WTC11 (cell line): ENCODE measurements around the gene FGF14.

Experiments used
- E2F5 ChIP-seq: sonication (generic); formaldehyde crosslinking; IDR thresholded peaks from 2 replicates; pipeline ENCODE4 v1.8.1; 2022; ENCODE audit warnings: mild to moderate bottlenecking, moderate library complexity, missing genetic modification reagents
- ELF4 ChIP-seq: sonication (generic); formaldehyde crosslinking; IDR thresholded peaks from 2 replicates; pipeline ENCODE4 v1.8.1; 2022; ENCODE audit warnings: low read depth, mild to moderate bottlenecking, moderate library complexity, missing genetic modification reagents
- ESRRA ChIP-seq: sonication (generic); formaldehyde crosslinking; IDR thresholded peaks from 2 replicates; pipeline ENCODE4 v1.8.1; 2022; ENCODE audit warnings: mild to moderate bottlenecking, missing genetic modification reagents, borderline replicate concordance
- FOXP1 ChIP-seq: sonication (generic); formaldehyde crosslinking; IDR thresholded peaks from 2 replicates; pipeline ENCODE4 v1.8.0; 2022; ENCODE audit warnings: missing genetic modification reagents, mild to moderate bottlenecking, moderate library complexity, borderline replicate concordance
- IRF2 ChIP-seq: sonication (generic); formaldehyde crosslinking; IDR thresholded peaks from 2 replicates; pipeline ENCODE4 v1.8.0; 2022; ENCODE audit warnings: low read depth, missing genetic modification reagents, borderline replicate concordance
- STAT6 ChIP-seq: sonication (generic); formaldehyde crosslinking; conservative IDR thresholded peaks from 2 replicates; pipeline ENCODE4 v1.8.1; 2023; ENCODE audit warnings: mild to moderate bottlenecking, low read depth, missing genetic modification reagents, moderate library complexity
- USF2 ChIP-seq: sonication (generic); formaldehyde crosslinking; IDR thresholded peaks from 2 replicates; pipeline ENCODE4 v1.8.1; 2023; ENCODE audit warnings: mild to moderate bottlenecking, missing genetic modification reagents, moderate library complexity
- ZNF416 ChIP-seq: fragments of 250-450 bp; sonication (Bioruptor Pico); IDR thresholded peaks from 2 replicates; pipeline ENCODE4 v1.9.0; 2021; ENCODE audit warnings: mild to moderate bottlenecking, inconsistent platforms
- TF ChIP-seq, protein P1 (sequence below): fragments of 200-600 bp; IDR thresholded peaks from 2 replicates; pipeline ENCODE4 v1.8.0; 2022; ENCODE audit warnings: antibody characterized with exemption
- TF ChIP-seq, protein P2 (sequence below): sonication (generic); formaldehyde crosslinking; conservative IDR thresholded peaks from 2 replicates; pipeline ENCODE4 v1.8.1; 2022; ENCODE audit warnings: mild to moderate bottlenecking, missing genetic modification reagents
- TF ChIP-seq, protein P3 (sequence below): sonication (generic); formaldehyde crosslinking; IDR thresholded peaks from 2 replicates; pipeline ENCODE4 v1.8.0; 2022; ENCODE audit warnings: mild to moderate bottlenecking, missing genetic modification reagents

- TF ChIP-seq, protein P1, sequence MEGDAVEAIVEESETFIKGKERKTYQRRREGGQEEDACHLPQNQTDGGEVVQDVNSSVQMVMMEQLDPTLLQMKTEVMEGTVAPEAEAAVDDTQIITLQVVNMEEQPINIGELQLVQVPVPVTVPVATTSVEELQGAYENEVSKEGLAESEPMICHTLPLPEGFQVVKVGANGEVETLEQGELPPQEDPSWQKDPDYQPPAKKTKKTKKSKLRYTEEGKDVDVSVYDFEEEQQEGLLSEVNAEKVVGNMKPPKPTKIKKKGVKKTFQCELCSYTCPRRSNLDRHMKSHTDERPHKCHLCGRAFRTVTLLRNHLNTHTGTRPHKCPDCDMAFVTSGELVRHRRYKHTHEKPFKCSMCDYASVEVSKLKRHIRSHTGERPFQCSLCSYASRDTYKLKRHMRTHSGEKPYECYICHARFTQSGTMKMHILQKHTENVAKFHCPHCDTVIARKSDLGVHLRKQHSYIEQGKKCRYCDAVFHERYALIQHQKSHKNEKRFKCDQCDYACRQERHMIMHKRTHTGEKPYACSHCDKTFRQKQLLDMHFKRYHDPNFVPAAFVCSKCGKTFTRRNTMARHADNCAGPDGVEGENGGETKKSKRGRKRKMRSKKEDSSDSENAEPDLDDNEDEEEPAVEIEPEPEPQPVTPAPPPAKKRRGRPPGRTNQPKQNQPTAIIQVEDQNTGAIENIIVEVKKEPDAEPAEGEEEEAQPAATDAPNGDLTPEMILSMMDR, result no peak
- no peak for TF ChIP-seq STAT6
- TF ChIP-seq USF2 (CRISPR knock-in tag), result no peak
- no peak for TF ChIP-seq FOXP1
- TF ChIP-seq, protein P2, sequence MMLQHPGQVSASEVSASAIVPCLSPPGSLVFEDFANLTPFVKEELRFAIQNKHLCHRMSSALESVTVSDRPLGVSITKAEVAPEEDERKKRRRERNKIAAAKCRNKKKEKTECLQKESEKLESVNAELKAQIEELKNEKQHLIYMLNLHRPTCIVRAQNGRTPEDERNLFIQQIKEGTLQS (CRISPR knock-in tag), result no peak
- TF ChIP-seq ESRRA (CRISPR knock-in tag), result no peak
- no peak for TF ChIP-seq IRF2 (CRISPR knock-in tag)
- no peak for TF ChIP-seq ZNF416 (CRISPR knock-in tag)
- TF ChIP-seq ELF4 (CRISPR knock-in tag), result no peak
- TF ChIP-seq, protein P3, sequence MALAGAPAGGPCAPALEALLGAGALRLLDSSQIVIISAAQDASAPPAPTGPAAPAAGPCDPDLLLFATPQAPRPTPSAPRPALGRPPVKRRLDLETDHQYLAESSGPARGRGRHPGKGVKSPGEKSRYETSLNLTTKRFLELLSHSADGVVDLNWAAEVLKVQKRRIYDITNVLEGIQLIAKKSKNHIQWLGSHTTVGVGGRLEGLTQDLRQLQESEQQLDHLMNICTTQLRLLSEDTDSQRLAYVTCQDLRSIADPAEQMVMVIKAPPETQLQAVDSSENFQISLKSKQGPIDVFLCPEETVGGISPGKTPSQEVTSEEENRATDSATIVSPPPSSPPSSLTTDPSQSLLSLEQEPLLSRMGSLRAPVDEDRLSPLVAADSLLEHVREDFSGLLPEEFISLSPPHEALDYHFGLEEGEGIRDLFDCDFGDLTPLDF, result no peak
- TF ChIP-seq E2F5 (CRISPR knock-in tag), result no peak
Observed at GRCh38 chr13:101970341-101970740, 431.5 kb downstream of the FGF14 start.
